Activated CD8-positive, alpha-beta memory T cell treated with anti-CD3 and anti-CD28 coated beads, Interleukin-2, amount 50 U/mL, for 48 hours (primary cell): ENCODE data around the gene BICD1.

Source experiments
- DNase-seq: peaks from one replicate; pipeline ENCODE4 v3.0.0-alpha.2; 2020

BICD1 gene

GRCh38 chr12:32285489-32285888 is 178.8 kb downstream of the BICD1 start:
- DNase-seq: no peak

GRCh38 chr12:32290411-32290810 is 183.8 kb downstream of the BICD1 start:
- DNase-seq: no peak

GRCh38 chr12:32292151-32292550 is 185.5 kb downstream of the BICD1 start:
- DNase-seq: no peak

GRCh38 chr12:32293808-32294419 is 187.3 kb downstream of the BICD1 start:
- no peak for DNase-seq

DNA sequence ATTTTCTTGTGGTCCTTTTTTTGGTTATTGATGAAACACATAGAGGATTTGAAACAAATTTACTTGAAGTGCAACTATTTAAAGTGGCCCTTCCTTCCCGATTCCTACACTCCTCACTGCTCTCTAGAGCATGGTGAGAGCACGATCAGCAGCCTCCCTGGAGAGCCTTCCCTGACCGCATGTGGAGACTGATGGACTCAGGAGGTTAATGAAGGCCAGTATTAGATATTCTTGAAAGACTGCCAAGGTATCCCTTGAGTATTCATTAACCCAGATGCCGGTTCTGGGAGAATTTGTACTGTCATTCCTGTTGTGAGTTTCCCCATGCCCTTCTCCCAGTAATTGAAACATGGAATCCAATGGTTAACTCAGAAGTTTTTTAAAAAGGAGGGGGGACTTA is 189.9 kb downstream of the BICD1 start:
- DNase-seq: no peak

- no peak for DNase-seq
Observed at GRCh38 chr12:32298917-32299316, 192.3 kb downstream of the BICD1 start.

- DNase-seq: no peak
Observed at GRCh38 chr12:32301216-32301615, 194.6 kb downstream of the BICD1 start.

DNA sequence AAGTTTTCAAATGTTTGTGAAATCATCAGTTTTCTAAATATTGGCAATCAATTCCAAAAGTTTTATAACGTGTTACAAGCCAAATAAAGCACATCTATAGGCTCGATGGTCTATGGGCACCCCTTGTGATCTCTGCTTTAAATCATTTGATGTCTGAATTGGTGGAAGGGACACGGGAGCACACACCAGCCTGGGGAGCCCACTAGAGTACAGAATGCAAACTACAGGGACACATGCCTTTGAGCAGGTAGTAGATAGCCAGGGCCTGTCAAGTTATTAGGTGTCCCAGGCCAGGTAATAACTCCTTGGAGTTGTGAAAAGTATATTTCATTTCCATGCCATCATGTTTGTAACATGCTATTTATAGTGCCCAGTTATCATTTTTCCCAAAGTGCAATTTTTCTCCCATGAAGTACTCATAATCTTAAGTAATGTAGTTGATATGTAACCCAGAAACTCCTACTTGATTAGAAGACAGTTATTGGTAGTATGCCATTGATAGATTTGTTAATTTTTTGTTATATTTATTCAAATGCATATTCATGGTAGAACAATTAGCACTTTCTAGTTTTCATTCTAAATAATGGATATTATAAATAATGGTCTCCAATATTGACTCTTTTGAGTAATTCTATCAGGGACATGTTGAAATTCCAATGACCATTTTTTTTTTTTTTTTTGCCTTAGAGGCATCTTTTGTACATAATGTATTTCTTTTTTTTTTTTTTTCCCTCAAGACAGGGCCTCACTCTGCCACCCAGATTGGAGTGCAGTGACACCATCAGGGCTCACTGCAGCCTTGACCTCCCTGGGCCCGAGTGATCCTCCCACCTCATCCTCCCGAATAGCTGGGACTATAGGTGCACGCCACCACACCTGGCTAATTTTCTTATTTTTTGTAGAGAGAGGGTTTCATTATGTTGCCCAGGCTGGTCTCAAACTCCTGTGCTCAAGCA is 195.8 kb downstream of the BICD1 start:
- no peak for DNase-seq

DNA sequence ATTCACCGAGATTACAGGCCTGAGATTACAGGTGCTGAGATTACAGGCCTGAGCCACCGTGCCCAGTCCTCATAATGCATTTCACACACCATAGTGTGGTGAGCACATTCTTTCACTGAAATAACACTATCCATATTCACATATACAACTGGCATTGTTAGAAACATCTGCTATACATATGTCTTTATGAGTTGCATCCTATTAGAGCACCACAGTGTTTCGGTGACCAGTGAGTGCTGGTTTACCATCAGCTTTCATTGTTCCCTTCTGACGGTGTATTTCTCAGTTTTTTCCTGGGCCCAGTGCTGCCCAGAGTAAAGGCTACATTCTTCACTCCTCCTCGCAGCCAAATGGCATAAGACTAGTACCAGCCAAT is 196.5 kb downstream of the BICD1 start:
- DNase-seq: no peak

DNA sequence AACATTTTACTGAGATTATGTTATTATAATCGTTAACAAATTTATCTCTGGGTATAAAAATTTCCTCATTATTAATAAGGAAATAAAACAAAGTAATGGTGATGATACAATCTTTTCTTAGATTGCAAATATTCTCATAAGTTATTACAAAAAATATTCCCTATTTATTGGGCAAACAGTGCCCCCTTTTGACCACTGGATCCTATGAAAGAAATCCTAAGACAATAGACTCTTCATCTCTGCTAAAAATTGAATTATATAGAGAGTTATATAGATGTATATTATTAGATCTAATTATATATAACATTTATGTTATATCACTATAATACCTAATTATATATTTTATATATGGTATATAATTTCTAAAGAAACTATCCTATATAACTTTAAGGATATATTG is 198.5 kb downstream of the BICD1 start:
- DNase-seq: no peak

- no peak for DNase-seq
Observed at GRCh38 chr12:32307326-32307725, 200.7 kb downstream of the BICD1 start.

GRCh38 chr12:32309811-32310736 is 203.4 kb downstream of the BICD1 start:
- DNase-seq: no peak

DNA sequence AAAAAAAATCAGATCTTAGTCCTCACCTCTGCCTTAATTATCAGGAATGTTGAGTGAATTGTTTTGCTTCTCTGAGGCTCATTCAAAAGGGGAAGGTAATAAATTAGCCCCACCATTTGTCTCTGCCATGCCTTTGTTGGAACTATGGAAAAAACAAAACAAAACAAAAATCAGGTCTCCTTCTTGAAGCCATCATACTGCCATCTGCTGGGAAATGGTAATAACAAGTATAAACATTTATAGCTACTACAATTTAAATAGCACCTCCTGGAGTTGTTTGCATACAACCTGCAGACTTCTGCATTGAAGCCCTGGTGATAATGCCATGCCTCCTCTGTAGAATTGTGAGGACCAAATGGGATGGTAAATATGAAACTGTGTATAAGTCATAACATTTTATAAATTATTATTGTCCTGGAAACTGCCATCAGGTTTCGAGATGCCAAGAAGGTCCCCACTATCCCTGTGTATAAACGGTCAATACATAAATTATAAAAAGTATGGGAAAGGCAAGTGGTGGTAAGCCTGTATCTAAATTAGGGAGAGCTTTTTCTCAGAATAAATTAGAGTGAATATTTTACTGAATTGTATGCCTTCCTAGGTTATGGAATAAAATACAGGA is 205.5 kb downstream of the BICD1 start:
- no peak for DNase-seq

- DNase-seq: no peak
Observed at GRCh38 chr12:32322354-32322753, 215.7 kb downstream of the BICD1 start.

DNA sequence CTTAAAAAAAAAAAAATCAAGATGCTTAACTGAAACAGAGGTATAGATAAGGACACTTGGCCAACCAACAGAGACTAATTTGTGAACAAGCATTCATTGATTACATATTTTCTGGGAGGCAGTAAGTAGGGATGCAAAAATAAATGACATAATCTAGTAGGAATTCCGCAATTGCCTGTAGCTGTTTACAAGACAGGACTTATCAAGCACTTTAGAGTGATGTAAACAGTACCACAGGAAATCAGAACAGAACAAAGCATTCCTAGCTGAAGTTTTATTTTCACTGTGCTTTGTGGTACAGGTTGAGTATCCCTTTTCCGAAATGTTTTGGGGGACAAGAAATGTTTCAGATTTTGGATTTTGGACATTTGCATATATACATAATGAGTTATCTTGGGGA is 224.5 kb downstream of the BICD1 start:
- DNase-seq: no peak

DNA sequence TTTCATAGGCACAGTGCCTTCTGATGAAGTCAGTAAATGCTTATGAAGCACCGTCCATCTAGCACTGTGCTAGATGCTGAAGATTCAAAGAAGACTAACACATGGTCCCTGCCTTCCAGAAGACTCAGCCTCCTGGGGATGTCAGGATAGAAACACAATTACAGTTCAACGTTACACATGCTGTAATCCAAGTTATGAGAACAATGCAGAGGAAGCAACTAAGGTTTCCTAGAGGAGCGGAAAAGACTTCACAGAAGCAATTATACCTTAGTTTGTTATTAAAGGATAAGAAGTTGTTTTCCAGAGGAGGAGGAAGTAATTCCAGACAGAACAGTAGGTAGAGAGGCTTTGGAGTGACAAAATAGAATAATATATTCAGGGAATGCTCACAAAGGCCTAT is 225.8 kb downstream of the BICD1 start:
- DNase-seq: no peak

DNA sequence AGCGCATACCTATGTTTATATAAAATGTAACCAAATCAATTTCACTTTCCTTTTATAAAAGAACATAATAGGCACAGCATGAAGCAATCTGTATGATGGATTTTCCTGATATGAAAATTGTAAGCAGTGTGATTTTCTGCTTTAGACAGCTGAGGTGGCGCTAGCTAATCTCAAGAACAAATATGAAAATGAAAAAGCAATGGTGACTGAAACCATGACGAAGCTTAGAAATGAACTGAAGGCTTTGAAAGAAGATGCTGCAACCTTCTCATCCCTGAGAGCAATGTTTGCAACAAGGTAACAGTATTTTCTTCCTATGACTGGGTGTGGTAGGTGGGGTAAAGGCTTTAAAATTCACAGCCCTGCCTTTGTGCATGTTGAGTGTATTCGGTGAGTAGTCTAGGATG is 227.7 kb downstream of the BICD1 start:
- no peak for DNase-seq

DNA sequence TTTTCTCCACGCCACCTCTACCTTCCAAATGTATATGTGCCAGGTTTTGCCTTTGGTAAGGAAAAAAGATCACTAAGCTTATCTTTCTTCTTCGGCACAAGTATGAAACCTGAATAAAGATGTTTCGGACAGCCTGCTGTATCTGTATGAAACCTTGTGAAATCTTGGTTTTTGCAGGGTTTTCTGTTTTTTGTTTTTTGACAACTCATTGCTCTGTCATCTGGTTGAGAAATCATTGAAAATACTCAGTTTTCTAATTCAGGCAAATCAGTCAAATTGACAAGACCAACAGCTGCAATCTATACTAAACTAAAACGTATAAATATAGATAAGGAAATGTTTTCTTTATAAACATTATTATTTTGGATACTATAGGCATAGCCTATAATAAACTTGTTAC is 229.6 kb downstream of the BICD1 start:
- no peak for DNase-seq

- DNase-seq: no peak
Observed at GRCh38 chr12:32343496-32343895, 236.8 kb downstream of the BICD1 start.

DNA sequence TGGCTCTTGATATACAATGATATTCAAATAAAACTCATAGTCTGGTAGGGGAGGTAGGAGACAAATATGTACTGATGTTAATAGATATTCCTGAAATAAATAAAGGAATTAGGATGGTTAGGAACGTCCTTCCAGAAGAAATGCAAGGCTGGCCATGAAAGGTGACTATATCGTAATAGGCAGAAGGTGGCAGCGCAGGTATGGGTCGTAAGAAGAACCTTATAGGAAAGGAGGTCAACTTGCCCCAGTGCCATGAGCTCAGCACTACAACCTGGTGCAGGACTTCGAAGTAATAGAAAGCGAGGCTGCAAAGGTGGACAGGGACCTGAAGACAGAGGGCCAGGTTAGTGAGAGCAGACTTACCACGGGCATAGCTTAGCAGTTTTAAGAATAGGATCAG is 237.4 kb downstream of the BICD1 start:
- DNase-seq: no peak

DNA sequence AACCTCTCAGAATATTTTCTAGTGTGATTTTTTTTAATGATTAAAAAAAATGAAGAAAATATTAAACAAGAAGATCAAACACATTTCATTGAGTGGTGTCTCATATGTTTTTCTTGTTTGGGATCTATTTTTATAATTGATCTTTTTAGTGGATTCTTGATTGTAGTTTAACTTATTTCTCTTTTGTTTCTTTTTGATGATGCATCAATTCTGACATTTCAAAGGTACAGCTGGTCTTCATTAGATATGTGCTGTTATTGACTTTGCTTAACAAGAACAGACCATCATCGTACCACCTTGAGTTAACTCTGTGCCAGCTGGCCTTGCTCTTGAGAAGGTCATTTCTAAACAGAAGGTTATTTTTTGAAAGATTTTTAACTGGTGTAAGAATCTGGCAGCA is 246.9 kb downstream of the BICD1 start:
- DNase-seq: no peak

DNA sequence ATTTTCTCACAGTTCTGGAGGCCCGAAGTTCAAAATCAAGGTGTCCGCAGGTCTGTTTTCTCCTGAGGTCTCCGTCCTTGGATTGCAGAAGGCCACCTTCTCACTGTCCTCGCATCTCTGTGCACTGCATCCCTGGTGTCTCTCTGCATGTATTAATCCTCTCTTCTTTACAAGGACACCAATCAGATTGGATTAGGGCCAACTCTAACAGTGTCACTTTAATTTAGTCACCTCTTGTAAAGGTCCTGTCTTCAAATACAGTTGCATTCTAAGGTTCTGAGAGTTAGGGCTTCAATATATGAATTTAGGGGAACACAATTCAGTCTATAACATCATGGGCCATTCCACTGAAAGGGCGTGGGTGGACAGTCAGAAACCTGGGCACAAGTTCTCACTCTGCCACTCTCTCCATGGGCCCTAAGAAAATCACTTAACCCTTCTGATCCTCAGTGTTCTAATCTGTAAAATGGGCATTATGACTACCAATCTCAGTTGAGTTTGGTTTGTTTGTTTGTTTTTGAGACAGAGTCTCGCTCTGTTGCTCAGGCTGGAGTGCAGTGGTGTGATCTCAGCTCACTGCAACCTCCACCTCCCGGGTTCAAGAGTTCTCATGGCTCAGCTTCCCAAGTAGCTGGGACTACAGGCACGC is 251.1 kb downstream of the BICD1 start:
- DNase-seq: no peak
